Lower lobe of right lung (tissue), 2 donors: ENCODE results near the gene CD300H. TPM values are rescaled to one million over a fixed set of nuclear protein-coding genes. Genes with fewer than 3 reads are reported as not detected.

ENCODE experiments used
- ATAC-seq, 2 donors: fragments of 200-7000 bp; cut with Tn5 transposase; one replicate each; pipeline ENCODE4 v1.9.1; 2020 to 2022; ENCODE audit warnings: mild to moderate bottlenecking in 2 of 2, moderate library complexity in 2 of 2
- DNase-seq: peaks from one replicate; pipeline ENCODE4 v3.0.0-alpha.2; 2020
- H3K27ac ChIP-seq: fragments of 200-600 bp; one replicate; pipeline ENCODE4 v1.8.0; 2022
- H3K27me3 ChIP-seq: fragments of 200-600 bp; one replicate; pipeline ENCODE4 v1.8.0; 2022; ENCODE audit warnings: low read depth
- H3K36me3 ChIP-seq: fragments of 200-600 bp; one replicate; pipeline ENCODE4 v1.8.0; 2022; ENCODE audit warnings: mild to moderate bottlenecking
- H3K4me1 ChIP-seq: fragments of 200-600 bp; one replicate; pipeline ENCODE4 v1.8.0; 2022
- H3K4me3 ChIP-seq: fragments of 200-600 bp; one replicate; pipeline ENCODE4 v1.8.0; 2022; ENCODE audit warnings: mild to moderate bottlenecking
- H3K9me3 ChIP-seq: fragments of 200-600 bp; one replicate; pipeline ENCODE4 v1.8.0; 2022
- intact Hi-C: fragments of 100-400 bp; cut with DNase I; formaldehyde crosslinking; loops from one replicate; pipeline ENCODE4 v1.11.0; 2022
- total RNA-seq: library from RNA; stranded (reverse); fragmentation: NEBNext Ultra II Directional; extraction: Animal tissue kit (Norgen Biotek cat#: 25700); gene quantifications from one replicate; pipeline ENCODE4 v1.2.1, GENCODE V29; 2021
- TF ChIP-seq, protein P1 (sequence below): fragments of 200-600 bp; IDR thresholded peaks from one replicate; pipeline ENCODE4 v1.8.0; 2022; ENCODE audit warnings: antibody characterized with exemption, mild to moderate bottlenecking
- donor health status: DM: no; HTN: yes; CAD: no; lungs with severe emphysema.

CD300H gene
- total RNA-seq, 1 donor from 2014 or later = 0.92 TPM

DNA sequence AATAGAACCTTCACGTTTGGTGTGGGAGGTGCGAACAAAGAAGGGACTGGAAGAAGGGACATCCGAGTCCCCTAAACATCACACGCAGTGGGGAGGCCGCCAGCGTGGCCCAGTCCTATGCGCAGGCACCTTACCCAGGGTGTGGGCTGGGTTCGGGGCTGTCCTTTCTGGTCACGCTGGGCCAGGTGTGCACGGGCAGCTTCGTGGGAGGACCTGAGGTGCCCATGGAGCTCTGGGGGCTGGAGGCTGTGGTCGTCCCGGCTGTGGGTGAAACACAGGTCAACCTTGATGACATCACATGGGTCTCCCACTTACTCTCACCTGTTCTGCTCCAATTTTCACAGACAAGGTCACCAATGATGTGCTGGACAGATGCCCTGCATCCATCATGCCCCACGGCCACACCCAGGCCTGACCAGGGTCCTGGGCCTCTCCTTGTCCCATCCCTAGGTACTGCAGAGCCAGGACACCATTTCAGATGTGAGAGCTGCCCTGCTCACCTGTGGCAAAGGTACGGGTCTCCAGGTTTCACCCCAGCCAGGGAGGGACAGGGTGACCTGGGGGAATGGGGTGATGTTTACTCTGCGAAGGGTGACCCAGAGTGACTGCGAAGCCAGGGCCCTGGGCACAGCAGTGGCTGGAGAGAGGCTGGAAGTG lies 24.5 kb downstream of the CD300H start:
- Histone ChIP-seq H3K36me3 (no peaks in the 10 kb centered on the region), H3K9me3 (no peaks in the 10 kb centered on the region), H3K4me1 (no peaks in the 10 kb centered on the region), H3K4me3 (no peak overlapping the region), H3K27ac (no peak overlapping the region), H3K27me3 (no peaks in the 10 kb centered on the region)
- DNase-seq (peak; percentile 39), ATAC-seq (no peak)
- intact Hi-C loops = no loop called here
- TF ChIP-seq, protein P1, sequence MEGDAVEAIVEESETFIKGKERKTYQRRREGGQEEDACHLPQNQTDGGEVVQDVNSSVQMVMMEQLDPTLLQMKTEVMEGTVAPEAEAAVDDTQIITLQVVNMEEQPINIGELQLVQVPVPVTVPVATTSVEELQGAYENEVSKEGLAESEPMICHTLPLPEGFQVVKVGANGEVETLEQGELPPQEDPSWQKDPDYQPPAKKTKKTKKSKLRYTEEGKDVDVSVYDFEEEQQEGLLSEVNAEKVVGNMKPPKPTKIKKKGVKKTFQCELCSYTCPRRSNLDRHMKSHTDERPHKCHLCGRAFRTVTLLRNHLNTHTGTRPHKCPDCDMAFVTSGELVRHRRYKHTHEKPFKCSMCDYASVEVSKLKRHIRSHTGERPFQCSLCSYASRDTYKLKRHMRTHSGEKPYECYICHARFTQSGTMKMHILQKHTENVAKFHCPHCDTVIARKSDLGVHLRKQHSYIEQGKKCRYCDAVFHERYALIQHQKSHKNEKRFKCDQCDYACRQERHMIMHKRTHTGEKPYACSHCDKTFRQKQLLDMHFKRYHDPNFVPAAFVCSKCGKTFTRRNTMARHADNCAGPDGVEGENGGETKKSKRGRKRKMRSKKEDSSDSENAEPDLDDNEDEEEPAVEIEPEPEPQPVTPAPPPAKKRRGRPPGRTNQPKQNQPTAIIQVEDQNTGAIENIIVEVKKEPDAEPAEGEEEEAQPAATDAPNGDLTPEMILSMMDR = no peak

DNA sequence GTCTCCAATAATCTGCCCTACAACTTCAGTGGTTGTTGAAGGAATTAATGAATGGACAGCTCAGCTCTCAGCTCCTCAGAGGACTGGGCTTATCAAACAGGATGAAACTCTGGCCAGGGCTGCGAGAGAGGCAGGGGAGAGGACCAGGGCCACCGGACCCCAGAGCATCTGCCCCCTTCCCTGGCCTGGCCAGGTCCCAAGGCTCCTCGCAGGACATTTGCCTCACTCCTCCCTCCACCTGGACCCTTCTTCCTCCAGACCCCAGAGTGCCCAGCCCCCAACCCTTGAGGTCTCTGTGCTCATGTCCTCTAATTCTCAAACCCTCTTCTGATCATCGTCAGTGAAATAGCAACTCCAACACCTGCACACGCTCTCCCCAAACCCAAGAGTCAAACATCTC lies 25.1 kb downstream of the CD300H start:
- intact Hi-C loops = no loop called here
- Histone ChIP-seq H3K9me3 (no peaks in the 10 kb centered on the region), H3K27ac (no peak overlapping the region), H3K36me3 (no peaks in the 10 kb centered on the region), H3K4me3 (no peak overlapping the region), H3K27me3 (no peaks in the 10 kb centered on the region), H3K4me1 (no peaks in the 10 kb centered on the region)
- ATAC-seq (no peak), DNase-seq (peak; percentile 14)
- TF ChIP-seq, protein P1 = no peak

DNA sequence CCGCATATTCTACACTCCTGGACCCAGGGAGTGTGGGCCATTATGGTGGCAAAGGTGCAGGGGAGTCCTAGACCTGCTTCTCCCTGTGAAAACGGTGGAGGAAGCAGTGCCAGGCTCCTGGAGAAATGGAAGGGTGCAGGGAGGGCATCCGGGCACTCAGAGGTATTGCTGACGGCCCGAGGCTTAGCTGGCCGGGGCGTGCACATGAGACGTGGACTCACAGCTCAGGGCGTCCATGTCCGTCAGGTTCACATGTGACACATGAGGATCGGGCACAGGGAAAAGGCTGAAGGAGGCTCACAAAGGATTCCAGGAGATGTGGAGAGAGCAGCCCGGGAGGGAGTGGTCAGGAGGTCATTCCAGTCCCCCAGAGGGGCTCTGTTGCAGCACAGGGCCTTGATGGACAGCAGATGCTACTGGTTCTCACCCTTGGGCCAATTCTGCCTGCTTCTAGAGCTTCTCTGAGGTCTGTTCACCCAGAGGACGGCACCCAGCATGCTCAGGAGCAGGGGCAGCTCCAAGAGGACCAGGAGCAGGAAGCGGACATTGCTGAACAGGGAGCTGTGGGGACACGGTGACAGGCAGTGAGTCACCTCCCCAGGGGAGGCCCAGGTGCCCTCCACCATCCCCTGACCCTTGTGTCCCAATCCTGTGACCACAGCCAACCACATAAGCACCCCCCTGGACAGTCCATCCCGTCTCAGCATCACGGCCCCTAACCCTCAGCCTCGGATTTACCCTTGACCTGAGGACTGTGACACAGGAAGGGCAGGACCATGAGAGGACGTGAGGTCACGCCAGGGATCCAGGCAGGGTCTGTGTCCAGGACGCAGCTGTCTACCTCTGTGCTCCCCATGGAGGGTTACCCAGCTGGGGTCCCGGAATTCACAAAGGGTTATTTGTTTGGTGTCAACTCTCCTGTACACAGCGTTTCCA lies 25.9 kb downstream of the CD300H start:
- H3K4me1 ChIP-seq = no peaks in the 10 kb centered on the region
- TF ChIP-seq, protein P1 = no peak

DNA sequence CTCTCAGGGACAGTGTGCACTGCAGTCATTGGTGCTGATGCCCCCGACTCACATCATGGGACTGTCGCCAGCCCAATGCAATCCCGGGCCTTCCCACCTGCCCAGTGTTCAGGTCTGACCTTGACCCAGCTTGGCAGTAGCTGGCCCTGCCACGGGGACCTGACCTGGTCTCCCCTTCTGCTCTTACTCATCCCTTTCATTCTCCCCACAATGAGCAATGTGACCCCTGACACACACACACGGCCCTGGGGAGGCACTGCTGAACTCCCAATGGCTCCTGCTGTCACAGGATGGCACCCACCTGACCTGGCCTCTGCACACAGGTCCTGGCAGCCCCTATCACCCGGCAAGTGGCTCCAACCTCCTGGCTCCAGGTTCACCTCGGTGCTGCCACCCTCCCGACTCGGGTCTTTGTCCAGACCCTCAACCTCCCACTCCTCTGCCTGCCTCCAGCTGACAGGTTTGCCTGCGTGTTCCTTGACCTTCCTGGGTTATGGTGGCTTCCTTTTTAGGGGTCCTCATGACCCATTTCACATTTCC lies 28.0 kb downstream of the CD300H start:
- Histone ChIP-seq H3K27me3 (no peaks in the 10 kb centered on the region), H3K27ac (no peak overlapping the region), H3K36me3 (no peaks in the 10 kb centered on the region), H3K4me1 (no peaks in the 10 kb centered on the region), H3K4me3 (no peak overlapping the region), H3K9me3 (no peaks in the 10 kb centered on the region)
- DNase-seq (peak; percentile 20), ATAC-seq (no peak)
- intact Hi-C loops = no loop called here
- TF ChIP-seq, protein P1 = no peak

More for the DNA sequence above, 25.9 kb downstream of the CD300H start:
- H3K9me3 ChIP-seq = no peaks in the 10 kb centered on the region
- H3K36me3 ChIP-seq = no peaks in the 10 kb centered on the region
- ATAC-seq (no peak), DNase-seq (peak; percentile 34)
- no peaks in the 10 kb centered on the region for H3K27me3 ChIP-seq
- no peak overlapping the region for H3K4me3 ChIP-seq
- H3K27ac ChIP-seq = no peak overlapping the region
- intact Hi-C loops = no loop called here

DNA sequence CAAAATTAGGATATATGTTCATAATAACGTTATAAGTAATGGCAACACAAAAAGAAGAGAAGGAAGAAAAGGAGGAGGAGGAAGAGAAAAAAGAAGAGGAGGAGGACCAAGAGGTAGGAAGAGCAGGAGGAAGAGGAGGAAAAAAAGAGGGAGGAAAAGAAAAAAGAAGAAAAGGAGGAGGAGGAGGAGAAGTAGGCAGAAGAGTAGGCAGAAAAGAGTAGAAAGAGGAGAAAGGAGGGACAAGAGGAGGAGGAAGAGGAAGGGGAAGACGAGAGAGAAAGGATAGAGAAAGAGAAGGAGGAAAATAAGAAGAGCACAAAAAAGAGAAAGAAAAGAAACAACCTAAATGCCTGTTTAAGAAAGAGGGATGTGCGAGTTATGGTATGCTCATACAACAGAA lies 30.4 kb downstream of the CD300H start:
- Histone ChIP-seq H3K9me3 (no peaks in the 10 kb centered on the region), H3K4me1 (no peaks in the 10 kb centered on the region), H3K27me3 (no peaks in the 10 kb centered on the region), H3K36me3 (no peaks in the 10 kb centered on the region), H3K27ac (no peak overlapping the region), H3K4me3 (no peak overlapping the region)
- no peak for ATAC-seq
- intact Hi-C loops = no loop called here
- DNase-seq = no peak
- TF ChIP-seq, protein P1 = no peak
